Central memory CD8-positive, alpha-beta T cell (primary cell): ENCODE data around the gene CLCN6.

Experiments used
- ATAC-seq: fragments of 150-1000 bp; cut with Tn5 transposase; replicated peaks from 2 replicates; pipeline ENCODE4 v1.10.0; 2022; ENCODE audit warnings: mild to moderate bottlenecking, moderate FRiP score, moderate number of reproducible peaks; ENCODE audit not compliant: poor library complexity, severe bottlenecking; ENCODE audit errors: extremely low read depth
- DNase-seq, 2 donors: peaks; one replicate each; pipeline ENCODE4 v3.0.0; 2021; ENCODE audit warnings: low spot score in 2 of 2
- H3K27ac Mint-ChIP-seq: one replicate; pipeline ENCODE4 v1.8.0; 2022; ENCODE audit warnings: low read depth, mild to moderate bottlenecking, moderate library complexity, mixed read lengths
- H3K27me3 Mint-ChIP-seq: one replicate; pipeline ENCODE4 v1.8.0; 2022; ENCODE audit warnings: mixed read lengths
- H3K36me3 Mint-ChIP-seq: one replicate; pipeline ENCODE4 v1.8.0; 2022; ENCODE audit warnings: mild to moderate bottlenecking, moderate library complexity, mixed read lengths; ENCODE audit not compliant: insufficient read depth
- H3K4me1 Mint-ChIP-seq: one replicate; pipeline ENCODE4 v1.8.0; 2022; ENCODE audit warnings: mixed read lengths
- H3K4me3 Mint-ChIP-seq: one replicate; pipeline ENCODE4 v1.8.0; 2022; ENCODE audit warnings: mild to moderate bottlenecking, moderate library complexity, mixed read lengths
- H3K9me3 Mint-ChIP-seq: one replicate; pipeline ENCODE4 v1.8.0; 2022; ENCODE audit warnings: mixed read lengths

CLCN6 gene

GRCh38 chr1:11860587-11860986, 54.6 kb downstream of the CLCN6 start:
- DNase-seq, result no peak
- ATAC-seq, result no peak
- Mint-ChIP-seq H3K9me3 (no peaks in the 10 kb centered on the region), H3K36me3 (no peaks in the 10 kb centered on the region), H3K27ac (no peak overlapping the region), H3K27me3 (peaks cover 75% of the 10 kb centered on the region), H3K4me1 (no peaks in the 10 kb centered on the region), H3K4me3 (no peak overlapping the region)

- no peak overlapping the region for H3K4me3 Mint-ChIP-seq
- ATAC-seq (no peak), DNase-seq (no peak)
- no peak overlapping the region for H3K27ac Mint-ChIP-seq
- no peaks in the 10 kb centered on the region for H3K36me3 Mint-ChIP-seq
- H3K27me3 Mint-ChIP-seq, result peaks cover 68% of the 10 kb centered on the region
- H3K9me3 Mint-ChIP-seq, result no peaks in the 10 kb centered on the region
- H3K4me1 Mint-ChIP-seq, result no peaks in the 10 kb centered on the region
Observed at GRCh38 chr1:11862890-11863289, 56.9 kb downstream of the CLCN6 start.

GRCh38 chr1:11868331-11868980, 62.5 kb downstream of the CLCN6 start:
- Mint-ChIP-seq H3K9me3 (no peaks in the 10 kb centered on the region), H3K36me3 (no peaks in the 10 kb centered on the region), H3K27ac (no peak overlapping the region), H3K4me3 (no peak overlapping the region), H3K27me3 (peaks cover 40% of the 10 kb centered on the region), H3K4me1 (no peaks in the 10 kb centered on the region)
- ATAC-seq, result no peak
- no peak for DNase-seq

GRCh38 chr1:11869104-11869503, 63.1 kb downstream of the CLCN6 start:
- Mint-ChIP-seq H3K36me3 (no peaks in the 10 kb centered on the region), H3K9me3 (no peaks in the 10 kb centered on the region), H3K4me3 (no peak overlapping the region), H3K4me1 (no peaks in the 10 kb centered on the region), H3K27ac (no peak overlapping the region), H3K27me3 (peaks cover 42% of the 10 kb centered on the region)
- ATAC-seq (no peak), DNase-seq (no peak)

GRCh38 chr1:11869650-11870207, 63.7 kb downstream of the CLCN6 start:
- DNase-seq (no peak), ATAC-seq (no peak)
- Mint-ChIP-seq H3K27me3 (peaks cover 42% of the 10 kb centered on the region), H3K4me1 (no peaks in the 10 kb centered on the region), H3K4me3 (no peak overlapping the region), H3K36me3 (no peaks in the 10 kb centered on the region), H3K9me3 (no peaks in the 10 kb centered on the region), H3K27ac (no peak overlapping the region)

- no peak overlapping the region for H3K27ac Mint-ChIP-seq
- DNase-seq (no peak), ATAC-seq (no peak)
- no peaks in the 10 kb centered on the region for H3K36me3 Mint-ChIP-seq
- no peaks in the 10 kb centered on the region for H3K9me3 Mint-ChIP-seq
- H3K27me3 Mint-ChIP-seq, result peaks cover 62% of the 10 kb centered on the region
- no peaks in the 10 kb centered on the region for H3K4me1 Mint-ChIP-seq
- no peak overlapping the region for H3K4me3 Mint-ChIP-seq
Observed at GRCh38 chr1:11872545-11872944, 66.6 kb downstream of the CLCN6 start.

GRCh38 chr1:11873395-11874257, 67.6 kb downstream of the CLCN6 start:
- Mint-ChIP-seq H3K36me3 (no peaks in the 10 kb centered on the region), H3K4me1 (no peaks in the 10 kb centered on the region), H3K27me3 (peaks cover 55% of the 10 kb centered on the region), H3K27ac (no peak overlapping the region), H3K9me3 (no peaks in the 10 kb centered on the region), H3K4me3 (no peak overlapping the region)
- no peak for ATAC-seq
- DNase-seq, result no peak

- Mint-ChIP-seq H3K36me3 (no peaks in the 10 kb centered on the region), H3K4me1 (no peaks in the 10 kb centered on the region), H3K27me3 (peaks cover 57% of the 10 kb centered on the region), H3K4me3 (no peak overlapping the region), H3K9me3 (no peaks in the 10 kb centered on the region), H3K27ac (no peak overlapping the region)
- ATAC-seq (no peak), DNase-seq (no peak)
Observed at GRCh38 chr1:11874258-11874562, 68.2 kb downstream of the CLCN6 start.

- Mint-ChIP-seq H3K4me3 (no peak overlapping the region), H3K4me1 (no peaks in the 10 kb centered on the region), H3K9me3 (no peaks in the 10 kb centered on the region), H3K36me3 (no peaks in the 10 kb centered on the region), H3K27ac (no peak overlapping the region), H3K27me3 (peaks cover 57% of the 10 kb centered on the region)
- no peak for ATAC-seq
- DNase-seq, result no peak
Observed at GRCh38 chr1:11874624-11875023, 68.6 kb downstream of the CLCN6 start.

- ATAC-seq (no peak), DNase-seq (no peak)
- H3K27ac Mint-ChIP-seq, result no peak overlapping the region
- H3K36me3 Mint-ChIP-seq, result no peaks in the 10 kb centered on the region
- no peaks in the 10 kb centered on the region for H3K4me1 Mint-ChIP-seq
- H3K4me3 Mint-ChIP-seq, result no peak overlapping the region
- H3K9me3 Mint-ChIP-seq, result no peaks in the 10 kb centered on the region
- H3K27me3 Mint-ChIP-seq, result peaks cover 53% of the 10 kb centered on the region
Observed at GRCh38 chr1:11875094-11875493, 69.1 kb downstream of the CLCN6 start.

- H3K36me3 Mint-ChIP-seq, result no peaks in the 10 kb centered on the region
Observed at GRCh38 chr1:11877074-11877473, 71.1 kb downstream of the CLCN6 start.

GRCh38 chr1:11878081-11878890, 72.3 kb downstream of the CLCN6 start:
- DNase-seq, result no peak
- Mint-ChIP-seq H3K27ac (no peak overlapping the region), H3K27me3 (peaks cover 72% of the 10 kb centered on the region), H3K4me1 (no peaks in the 10 kb centered on the region), H3K4me3 (no peak overlapping the region), H3K36me3 (no peaks in the 10 kb centered on the region), H3K9me3 (no peaks in the 10 kb centered on the region)
- ATAC-seq, result no peak

More at GRCh38 chr1:11877074-11877473, 71.1 kb downstream of the CLCN6 start:
- ATAC-seq (no peak), DNase-seq (no peak)
- H3K9me3 Mint-ChIP-seq, result no peaks in the 10 kb centered on the region
- H3K4me1 Mint-ChIP-seq, result no peaks in the 10 kb centered on the region
- H3K4me3 Mint-ChIP-seq, result no peak overlapping the region
- no peak overlapping the region for H3K27ac Mint-ChIP-seq
- H3K27me3 Mint-ChIP-seq, result peaks cover 60% of the 10 kb centered on the region
